Activated CD4-positive, alpha-beta T cell treated with anti-CD3 and anti-CD28 coated beads, Interleukin-2, amount 50 U/mL, for 1 hour (primary cell): ENCODE data around the gene PDE6B.
A peak's percentile ranks its signal among the peaks of the same experiment; 100 is the strongest.
"Not testable (repeated sequence)": the region's sequence is repeated elsewhere in the genome, so short reads cannot be mapped to it uniquely, and the experiment has no call there.

Source experiments
- DNase-seq: peaks from one replicate; pipeline ENCODE4 v3.0.0-alpha.2; 2020

PDE6B gene

DNA sequence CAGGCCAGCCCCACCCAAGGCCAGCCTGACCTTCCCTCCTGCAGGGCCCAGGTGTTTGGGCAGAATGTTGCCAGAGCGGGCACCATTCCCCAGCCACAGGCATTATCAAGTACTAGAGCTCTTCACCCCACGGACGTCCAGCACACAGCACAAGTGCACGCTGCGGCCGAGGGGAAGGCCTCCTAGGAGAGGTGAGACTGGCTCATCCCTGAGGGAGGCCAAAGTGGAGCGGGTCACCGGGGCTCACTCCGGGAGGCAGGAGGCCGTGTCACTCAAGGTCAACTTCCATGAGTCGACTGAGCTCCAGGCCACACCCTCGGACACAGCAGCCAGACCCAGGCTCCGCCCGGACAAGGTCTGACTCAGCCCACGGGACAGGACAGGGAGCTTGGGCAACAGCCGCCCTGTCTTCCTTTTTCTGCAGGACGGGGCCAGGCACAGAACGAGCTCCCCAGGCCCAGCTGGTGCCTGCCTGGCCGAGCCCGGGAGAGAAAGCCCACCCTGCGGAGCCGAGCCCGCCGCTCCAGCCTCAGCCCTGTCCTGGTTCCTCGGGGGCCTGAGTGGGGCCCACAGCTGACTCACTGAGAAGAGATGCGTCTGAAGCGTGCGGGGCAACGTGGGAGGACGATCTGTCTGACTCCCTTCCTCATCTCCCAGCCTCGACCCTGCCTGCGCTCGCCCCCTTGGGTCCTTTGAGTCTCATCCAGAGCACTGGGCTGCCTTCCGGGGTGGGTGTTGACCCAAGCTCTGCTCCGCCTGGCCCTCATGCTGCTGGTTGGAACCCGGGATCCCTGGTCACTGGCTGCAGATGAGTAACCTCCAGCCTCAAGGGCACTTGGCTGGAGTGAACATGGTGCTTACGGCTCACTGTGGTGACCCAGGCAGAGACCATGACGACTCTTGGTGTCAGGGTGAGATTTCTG lies 61.9 kb downstream of the PDE6B start:
- no peak for DNase-seq

DNA sequence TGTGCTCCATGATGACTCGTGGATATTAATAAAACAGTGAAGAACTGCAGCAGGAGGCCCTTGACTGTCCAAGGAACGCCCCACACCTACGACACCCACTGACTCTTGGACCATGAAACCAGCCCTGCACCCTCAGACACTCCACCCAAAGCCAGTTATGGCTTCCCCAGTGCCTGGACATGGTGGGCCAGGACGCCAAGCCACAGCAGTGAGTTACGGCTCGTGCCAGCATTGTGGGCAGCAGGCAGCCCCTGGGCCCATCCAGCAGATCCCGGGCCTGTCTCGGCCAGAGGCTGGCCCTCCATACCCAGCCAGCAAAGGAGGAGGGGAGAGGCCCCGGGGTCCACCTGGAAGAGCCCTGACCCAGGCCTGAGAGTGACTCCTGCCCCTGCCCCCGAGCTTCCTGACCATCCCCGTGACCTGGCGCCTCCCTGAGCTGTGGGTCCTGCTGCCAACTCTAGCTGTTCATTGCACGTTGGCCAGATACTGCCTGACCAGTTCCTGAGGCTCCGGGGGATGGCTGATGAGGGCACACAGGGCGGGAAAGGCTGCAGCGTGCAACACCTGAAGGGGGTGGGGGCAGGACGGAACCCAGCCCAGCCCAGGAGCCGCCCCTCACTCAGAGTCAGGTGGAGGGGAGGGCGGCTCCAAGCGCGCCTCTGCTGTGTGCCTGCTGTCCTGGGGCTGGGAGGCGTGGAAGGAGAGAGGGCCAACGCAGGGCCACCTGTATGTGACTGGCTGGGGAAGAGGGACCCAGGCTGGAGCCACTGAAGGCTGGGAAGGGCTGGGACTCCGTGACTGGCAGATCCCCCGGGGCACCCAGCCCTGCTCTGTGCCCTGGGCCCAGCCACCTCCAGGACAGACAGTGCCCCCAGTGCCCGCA lies 62.8 kb downstream of the PDE6B start:
- DNase-seq: no peak

DNA sequence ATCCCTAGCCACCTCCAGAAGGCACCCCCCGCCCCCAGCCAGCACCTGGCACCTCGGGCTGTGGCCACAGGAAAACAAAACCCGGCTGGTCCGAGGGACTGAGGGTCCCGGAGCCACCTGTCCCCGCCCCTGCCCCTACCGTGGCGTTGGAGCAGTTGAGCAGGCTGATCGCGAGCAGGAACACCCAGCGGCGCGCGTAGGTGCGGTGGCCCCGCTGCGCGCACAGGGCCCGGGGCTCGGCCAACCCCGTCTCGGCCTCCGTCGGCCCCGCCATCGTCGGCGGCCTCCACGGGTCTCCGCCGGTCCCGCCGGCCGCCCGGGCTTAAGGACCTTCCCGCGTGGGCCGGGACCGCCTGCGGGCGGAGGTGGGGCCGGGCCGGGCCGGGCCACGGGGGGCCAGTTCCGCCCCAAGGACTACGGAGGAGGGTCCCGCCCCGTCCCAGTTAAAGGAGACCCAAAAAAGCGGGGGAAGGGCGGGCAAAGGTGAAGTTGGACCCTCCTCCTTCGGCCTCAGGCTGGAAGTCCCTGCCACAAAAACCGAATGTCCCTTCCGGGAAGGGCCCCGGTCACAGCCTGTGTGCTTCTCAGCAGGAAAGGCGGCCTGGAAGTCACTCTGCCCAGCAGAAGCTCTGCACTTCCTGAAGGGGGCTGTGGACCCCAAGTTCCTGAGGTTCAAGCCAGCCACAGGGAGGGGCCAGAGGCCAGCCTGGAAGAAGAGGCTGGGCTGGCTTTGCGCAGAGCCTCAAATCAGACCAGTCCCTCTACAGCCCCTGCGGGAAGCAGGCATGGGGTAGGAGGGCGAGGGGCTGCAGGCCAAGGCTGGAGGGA lies 63.7 kb downstream of the PDE6B start, which contains the start of gene SLC49A3:
Gene SLC49A3, minus strand, starts transcription at position 298 of the 828 bp plus-strand sequence. Its CDS starts 24 bp downstream, at position 274.
- no peak for DNase-seq

DNA sequence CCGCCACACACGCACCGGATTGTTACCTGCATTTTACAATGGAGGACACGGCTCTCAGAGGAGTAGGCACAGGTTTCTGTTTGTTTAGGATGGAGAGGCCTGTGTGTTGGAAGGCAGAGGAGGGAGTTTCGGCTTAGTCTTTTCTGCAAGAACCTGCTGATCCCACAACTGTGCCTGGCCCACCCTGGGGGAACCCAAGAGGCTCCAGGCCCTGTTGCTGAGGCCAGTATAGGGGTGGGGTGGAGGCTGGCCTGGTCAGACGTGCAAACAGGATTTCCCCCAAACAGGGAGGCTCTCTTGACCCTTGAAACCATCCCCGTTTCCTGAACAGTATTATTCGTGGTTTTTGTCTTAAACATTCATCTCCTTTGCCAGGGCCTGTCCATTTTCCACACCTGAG lies 64.3 kb downstream of the PDE6B start:
- DNase-seq: no peak

DNA sequence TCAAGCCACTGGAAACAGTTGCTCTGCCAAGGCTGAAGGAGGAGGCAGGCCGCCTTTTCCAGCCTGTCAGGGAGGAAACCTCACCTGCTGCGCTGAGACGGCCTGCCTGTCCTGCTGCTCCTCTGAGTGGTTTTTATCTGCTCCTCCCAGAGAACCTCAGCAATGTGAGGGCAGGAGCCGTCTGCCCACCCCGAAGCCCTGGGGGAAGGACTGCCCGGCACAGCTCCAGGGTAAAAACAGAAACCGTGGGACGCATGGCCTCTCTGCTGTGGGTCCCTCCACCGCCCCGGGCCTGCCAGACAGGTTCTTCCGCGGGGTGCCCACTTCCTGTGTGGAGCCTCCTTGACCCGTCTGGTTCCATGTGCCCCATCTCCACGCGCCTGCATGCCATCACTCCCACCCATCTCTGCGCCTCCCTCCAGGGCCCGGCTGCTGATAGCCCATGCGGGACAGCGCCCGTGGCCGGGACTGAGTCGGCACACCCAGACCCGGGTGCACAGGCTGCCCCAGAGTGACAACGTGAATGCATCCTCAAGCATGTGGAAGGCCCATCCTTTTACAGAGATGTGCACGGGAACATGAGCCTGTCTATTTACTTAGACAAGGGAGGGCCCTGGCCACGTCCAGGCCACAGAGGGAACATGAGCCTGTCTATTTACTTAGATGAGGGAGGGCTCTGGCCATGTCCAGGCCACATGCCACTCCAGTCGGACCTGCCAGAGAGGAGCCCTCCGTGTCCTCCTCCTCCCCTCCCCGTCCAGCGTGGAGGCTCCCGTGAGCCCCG lies 67.6 kb downstream of the PDE6B start:
- no peak for DNase-seq

DNA sequence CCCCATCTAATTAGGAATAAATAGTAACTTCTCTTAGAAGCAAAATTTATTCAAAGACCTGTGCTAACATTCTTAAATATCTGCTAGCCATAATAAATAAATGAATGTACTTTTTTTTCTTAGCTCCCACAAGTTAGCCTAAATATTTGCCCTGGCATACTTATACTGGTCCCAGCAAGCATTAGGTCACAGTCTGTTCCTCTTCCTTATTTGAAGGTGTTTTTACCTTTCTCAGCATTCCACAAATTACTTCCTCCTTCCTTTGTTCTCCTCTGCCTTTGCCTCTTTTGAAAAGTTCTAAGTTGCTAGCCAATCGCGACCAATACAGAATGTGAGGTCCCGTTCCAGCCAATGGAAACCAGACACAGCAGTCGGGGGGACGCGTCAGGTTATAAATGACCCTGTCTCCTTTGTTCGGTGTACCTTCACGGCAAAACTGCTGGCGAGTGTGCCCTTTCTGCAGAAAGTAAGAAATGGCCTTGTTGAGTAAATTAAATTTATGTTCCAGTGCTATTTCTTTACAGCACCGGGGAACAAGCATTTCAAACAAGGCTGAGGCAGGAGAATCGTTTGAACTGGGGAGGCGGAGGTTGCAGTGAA lies 69.1 kb downstream of the PDE6B start:
- DNase-seq: not testable (repeated sequence)

DNA sequence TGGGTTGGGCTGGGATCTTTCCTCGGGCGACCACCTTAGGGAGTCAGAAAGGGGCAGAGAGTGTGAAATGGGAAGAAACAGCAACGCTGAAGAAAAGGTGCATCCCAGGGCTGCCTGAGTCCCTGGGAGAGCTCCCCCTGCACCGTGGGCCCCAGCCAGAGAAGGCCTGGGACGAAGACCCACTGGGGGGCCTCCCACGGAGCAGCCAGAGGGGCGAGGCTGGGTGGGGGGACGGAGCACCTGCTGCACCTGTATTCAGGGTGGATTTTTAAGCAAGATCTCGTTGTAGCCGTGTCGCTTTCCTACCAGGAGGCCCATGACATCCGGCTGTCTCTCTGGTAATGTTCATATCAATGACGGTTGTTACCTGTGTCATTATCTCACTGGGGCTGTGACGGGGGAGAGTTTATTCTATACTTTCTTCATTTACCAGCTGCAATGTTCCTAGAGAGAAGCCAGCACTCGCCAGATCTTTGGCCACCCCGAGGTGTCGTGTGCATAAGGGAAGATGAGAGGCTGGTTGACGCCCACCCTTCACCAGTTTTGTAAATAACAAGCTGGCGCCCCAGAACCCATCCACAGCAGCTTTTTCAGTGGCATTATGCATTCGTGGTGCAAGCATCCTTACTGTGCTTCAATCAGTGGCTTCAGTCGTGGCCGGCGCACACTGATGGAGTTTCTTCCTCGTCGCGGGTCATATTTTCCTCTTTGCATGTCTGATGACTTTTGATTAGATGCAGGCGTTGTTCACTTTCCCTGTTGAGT lies 74.6 kb downstream of the PDE6B start:
- DNase-seq: no peak

DNA sequence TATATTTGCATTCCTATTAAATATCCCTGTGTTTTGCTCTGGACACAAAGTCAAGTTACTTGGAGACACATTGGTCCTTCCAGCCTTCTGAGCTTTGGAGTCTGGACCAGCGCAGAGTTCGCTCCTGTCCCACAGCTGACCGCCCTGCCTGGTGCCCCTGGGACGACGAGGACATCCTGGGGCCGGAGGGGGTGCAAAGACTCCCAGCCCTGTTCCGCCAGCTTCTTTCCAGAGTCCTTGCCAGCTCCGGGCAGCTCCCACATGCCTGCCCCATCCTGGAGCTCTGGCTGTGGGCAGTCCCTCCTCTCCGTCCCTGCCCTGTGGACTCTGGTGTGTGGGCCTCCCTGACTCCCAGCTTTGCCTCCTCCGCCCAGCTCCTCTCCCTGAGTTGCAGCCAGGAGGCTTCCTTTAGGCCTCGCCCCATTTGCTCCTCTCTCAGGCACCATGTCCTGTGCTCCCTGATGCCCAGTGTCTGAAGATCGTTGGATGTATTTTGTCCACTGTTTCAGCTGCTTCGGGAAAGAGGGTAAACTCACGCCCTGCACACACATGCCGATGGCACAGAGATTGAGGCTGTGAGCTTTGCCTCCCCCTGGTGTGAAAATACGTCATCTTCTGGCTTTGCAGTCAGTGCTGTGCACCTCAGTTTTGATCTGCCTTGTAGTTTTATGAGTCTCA lies 75.4 kb downstream of the PDE6B start:
- DNase-seq: no peak

DNA sequence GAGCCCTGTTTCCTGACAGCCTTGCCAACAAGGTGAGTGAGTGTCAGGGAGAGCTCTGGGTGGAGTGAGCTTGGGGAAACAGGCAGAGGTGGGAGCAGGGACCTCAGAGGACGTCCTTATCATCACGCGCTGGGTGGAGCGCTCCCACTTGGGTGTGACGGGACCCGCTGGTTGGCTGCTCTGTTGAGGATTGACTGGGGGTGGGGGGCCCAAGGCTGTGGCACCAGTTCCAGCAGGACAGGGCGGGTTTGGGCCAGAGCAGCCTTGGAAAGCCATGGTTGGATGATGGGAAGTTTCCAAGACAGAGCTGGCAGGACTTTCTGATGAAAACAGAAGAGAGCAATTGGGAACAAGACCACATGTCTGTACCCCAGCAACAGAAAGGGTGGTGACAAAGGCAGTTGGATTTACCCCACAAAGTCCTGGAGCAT lies 77.3 kb downstream of the PDE6B start:
- no peak for DNase-seq

DNA sequence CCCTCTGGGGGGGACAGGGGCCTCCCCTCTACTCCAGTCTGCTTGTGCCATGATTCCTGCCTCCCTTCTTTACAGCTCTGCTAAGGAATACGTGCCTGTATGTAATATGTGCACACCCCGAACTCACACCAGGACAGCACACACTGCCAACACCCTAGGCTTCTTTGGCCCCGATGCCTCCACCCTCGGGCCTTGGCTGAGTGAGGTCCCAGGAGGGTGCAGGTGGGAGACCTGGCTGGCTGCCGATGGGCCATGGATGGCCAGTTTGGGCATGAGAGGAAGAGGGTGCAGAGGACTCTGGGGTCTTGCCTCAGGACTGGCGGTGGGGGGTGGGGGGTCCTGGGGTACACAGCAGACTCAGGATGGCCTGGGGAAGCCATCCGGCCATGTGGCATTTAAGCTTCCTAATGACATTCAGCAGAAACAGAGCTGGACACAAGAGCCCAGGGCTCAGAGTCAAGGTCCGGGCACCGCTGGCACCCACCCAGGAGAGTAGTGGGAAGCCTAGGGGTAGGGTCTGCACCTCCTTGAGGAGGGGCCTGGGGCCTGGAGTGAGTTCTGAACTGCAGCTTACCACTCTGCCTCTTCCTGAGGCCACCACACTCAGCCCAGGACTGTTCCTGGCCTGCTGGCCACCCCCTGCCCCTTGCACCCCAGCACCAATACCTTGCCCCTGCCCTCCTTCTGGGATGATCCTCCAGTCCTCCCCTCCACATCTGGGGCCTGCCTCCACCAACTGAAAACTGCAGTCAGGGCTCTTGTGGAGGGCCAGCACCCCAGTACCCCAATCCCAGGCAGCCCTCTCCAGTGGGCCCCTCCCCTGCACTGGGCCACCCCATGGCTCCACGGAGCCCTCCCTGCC lies 78.2 kb downstream of the PDE6B start:
- no peak for DNase-seq

DNA sequence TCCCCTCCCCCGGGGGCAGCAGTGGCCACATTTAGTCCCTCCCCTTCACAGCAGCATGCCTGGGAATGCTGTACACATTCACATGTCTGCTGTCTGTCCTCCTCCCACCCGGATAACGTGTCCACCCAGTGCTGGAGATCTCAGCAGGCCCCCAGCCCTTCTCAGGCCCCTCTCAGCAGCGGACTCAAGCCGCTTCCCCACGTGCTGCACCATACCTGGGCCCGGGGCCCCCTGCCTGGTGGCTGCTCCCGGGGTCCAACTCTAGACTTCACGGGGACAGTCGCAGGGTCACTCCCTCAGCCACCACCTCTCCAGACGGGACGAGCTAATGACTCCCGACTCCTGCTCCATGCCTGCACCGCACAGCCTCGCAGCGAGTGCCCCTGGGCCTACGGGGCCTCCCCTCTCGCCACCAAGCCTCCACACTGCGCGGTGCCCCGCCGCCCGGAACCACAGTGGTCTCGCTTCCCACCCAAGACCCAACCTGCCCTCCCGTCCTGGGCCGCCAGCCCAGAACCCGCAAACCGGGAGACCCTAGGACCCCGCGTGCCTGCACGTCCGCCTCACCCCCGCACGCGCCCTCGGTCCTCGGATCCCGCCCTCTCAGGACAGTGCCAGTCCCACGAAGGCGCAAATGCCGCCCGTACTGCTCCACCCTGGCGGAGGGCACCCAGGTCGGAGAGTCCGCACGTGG lies 79.0 kb downstream of the PDE6B start:
- DNase-seq: no peak

DNA sequence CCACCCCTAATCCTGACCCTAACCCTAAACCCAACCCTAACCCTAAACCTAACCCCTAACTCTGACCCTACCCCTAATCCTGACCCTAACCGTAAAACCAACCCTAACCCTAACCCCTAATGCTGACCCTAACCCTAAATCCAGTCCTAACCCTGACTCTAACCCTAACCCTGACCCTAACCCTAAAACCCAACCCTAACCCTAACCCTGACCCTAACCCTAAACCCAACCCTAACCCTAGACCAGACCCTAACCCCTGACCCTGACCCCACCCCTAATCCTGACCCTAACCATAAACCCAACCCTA lies 79.6 kb downstream of the PDE6B start:
- DNase-seq: no peak

DNA sequence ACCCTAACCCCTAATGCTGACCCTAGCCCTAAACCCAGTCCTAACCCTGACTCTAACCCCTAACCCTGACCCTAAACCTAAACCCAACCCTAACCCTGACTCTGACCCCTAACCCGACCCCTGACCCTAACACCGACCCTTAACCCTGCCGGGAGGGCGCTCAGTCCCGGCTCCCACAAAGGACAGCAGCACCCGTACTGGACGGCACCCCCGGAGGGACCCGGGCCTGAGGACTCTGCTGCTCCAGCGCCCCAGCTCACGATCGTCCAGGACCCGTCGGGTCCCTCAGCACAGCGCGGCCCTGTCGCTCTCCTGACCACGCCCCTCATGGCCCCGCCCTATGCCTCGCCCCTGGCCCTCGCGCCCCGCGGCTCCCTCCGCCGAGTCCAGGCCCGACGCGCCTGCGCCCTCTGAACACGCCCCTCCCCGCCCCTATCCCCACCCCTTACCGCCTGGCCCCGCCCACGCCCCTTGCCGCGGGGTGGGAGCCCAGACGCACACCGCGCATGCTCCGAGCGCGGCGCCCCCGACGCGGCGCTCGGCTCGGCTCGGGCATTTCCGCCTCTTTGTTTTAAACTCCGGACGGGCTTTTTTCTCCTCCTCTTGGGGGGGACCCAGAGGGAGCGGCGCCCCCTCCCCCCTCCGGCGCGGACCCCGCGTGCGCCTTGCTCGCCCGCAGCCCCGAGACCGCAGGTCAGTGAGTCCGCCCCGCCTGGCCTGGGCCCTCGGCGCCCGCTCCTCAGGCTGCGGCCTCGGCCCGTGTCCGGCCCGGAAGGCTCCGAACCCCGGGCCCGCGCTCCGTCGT lies 80.1 kb downstream of the PDE6B start, which contains the start of gene PCGF3:
Gene PCGF3, plus strand, starts transcription at position 555 of the 805 bp plus-strand sequence. CDS start 27,849 bp downstream, outside the sequence.
- peak; percentile 96 for DNase-seq

DNA sequence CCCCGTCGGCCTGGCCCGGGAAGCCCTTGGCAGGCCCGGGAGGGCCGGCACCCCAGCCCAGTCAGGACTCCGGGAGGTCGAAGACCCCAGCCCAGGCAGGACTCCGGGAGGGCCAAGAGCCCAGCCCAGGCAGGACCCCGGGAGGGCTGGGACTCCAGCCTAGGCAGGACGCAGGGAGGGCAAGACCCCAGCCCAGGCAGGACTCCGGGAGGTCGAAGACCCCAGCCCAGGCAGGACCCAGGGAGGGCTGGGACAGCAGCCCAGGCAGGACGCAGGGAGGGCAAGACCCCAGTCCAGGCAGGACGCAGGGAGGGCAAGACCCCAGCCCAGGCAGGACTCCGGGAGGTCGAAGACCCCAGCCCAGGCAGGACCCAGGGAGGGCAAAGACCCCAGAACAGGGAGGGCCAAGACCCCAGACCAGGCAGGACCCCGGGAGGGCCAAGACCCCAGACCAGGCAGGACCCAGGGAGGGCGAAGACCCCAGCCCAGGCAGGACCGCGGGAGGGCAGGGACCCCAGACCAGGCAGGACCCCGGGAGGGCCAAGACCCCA lies 80.8 kb downstream of the PDE6B start:
- DNase-seq: not testable (repeated sequence)

DNA sequence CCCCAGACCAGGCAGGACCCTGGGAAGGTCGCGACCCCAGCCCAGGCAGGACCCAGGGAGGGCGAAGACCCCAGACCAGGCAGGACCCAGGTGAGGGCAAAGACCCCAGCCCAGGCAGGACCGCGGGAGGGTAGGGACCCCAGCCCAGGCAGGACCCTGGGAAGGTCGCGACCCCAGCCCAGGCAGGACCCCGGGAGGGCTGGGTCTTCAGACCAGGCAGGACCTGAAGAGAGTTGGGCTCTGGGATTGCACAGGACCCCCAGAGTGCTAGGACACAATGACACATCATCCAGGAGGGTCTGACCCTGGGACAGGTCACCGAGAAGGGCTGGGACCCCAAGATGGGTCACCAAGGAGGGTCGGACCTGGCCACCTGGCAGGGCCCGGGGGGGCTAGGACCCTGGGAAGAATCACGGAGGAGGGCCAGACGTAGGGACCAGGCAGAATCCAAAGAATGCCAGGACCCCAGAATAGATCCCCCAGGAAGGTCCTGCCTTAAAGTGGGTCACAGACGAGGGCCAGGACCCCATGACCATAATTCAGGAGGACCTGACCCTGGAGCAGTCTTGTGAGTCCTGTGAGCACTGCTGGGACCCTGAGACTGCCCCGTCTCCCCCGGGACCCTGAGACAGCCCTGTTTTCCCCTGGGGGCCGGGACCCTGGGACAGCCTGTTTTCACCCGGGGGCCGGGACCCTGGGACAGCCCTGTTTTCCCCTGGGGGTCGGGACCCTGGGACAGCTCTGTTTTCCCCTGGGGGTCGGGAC lies 81.6 kb downstream of the PDE6B start:
- DNase-seq: no peak

DNA sequence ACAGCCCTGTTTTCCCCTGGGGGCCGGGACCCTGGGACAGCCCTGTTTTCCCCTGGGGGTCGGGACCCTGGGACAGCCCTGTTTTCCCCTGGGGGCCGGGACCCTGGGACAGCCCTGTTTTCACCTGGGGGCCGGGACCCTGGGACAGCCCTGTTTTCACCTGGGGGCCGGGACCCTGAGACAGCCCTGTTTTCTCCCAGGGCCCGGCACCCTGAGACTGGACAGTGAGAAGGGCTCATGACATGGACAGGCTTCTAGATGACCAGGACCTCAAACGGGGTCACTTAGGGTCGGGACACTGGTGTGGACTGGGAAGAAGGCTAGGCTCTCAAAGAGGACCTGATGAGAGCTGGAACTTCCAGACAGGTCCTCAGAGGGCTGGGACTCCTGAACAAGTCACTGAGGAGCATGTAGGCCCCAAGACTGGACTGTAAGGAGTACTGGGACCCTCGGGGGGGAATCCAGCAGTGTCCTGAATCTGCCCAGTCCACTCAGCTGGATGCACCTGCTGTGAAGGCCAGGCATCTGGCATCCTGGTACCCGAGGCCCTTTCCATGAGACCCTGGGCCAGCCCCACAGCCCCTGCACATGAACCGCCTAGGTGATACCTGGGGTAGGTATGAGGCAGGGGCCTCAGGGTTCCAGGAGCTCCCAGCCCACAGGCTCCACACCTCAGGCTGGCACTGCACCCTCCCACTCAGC lies 82.7 kb downstream of the PDE6B start:
- DNase-seq: no peak
